Tibial artery (tissue), 4 donors: Measurements from ENCODE around the gene C2CD5.
"Not testable (repeated sequence)": the region's sequence is repeated elsewhere in the genome, so short reads cannot be mapped to it uniquely, and the experiment has no call there.

Source experiments
- DNase-seq, 2 donors: peaks; one replicate each; pipeline ENCODE4 v3.0.0-alpha.2; 2019
- H3K27ac ChIP-seq, 2 donors: fragments of 200-600 bp; sonication (generic) in 1 of 2; 1 replicate in 1 of 2; 2 replicates in 1 of 2; pipeline ENCODE4 v1.5.1; 2018 to 2019; ENCODE audit warnings: mild to moderate bottlenecking in 1 of 2
- H3K27me3 ChIP-seq, 2 donors: fragments of 200-600 bp; sonication (generic) in 1 of 2; one replicate each; pipeline versions ENCODE4 v1.5.1 to v1.6.0; 2016 to 2019
- H3K36me3 ChIP-seq, 3 donors: fragments of 200-600 bp; sonication (generic) in 2 of 3; one replicate each; pipeline ENCODE4 v1.5.1; 2016 to 2019; ENCODE audit warnings: mild to moderate bottlenecking in 2 of 3
- H3K4me1 ChIP-seq, 4 donors: fragments of 200-600 bp; sonication (generic) in 2 of 4; 1 replicate in 3 of 4; 2 replicates in 1 of 4; pipeline ENCODE4 v1.5.1; 2016 to 2019
- H3K4me3 ChIP-seq, 2 donors: fragments of 200-600 bp; sonication (generic) in 1 of 2; 1 replicate in 1 of 2; 2 replicates in 1 of 2; pipeline ENCODE4 v1.5.1; 2018 to 2019; ENCODE audit warnings: mild to moderate bottlenecking in 2 of 2
- H3K9me3 ChIP-seq, 3 donors: fragments of 200-600 bp; sonication (generic) in 1 of 3; one replicate each; pipeline ENCODE4 v1.5.1; 2016 to 2019
- intact Hi-C: fragments of 100-400 bp; cut with DNase I; formaldehyde crosslinking; loops from one replicate; pipeline ENCODE4 v1.15.0; 2023; ENCODE audit warnings: low total_unique reads
- TF ChIP-seq, protein P1 (sequence below), 2 experiments: fragments of 200-600 bp in 1 of 2; fragments of 450-650 bp in 1 of 2; IDR thresholded peaks; one replicate each; pipeline ENCODE4 v1.5.1; 2017 to 2019; ENCODE audit warnings: antibody characterized with exemption in 2 of 2, mild to moderate bottlenecking in 1 of 2, moderate library complexity in 1 of 2

C2CD5 gene

DNA sequence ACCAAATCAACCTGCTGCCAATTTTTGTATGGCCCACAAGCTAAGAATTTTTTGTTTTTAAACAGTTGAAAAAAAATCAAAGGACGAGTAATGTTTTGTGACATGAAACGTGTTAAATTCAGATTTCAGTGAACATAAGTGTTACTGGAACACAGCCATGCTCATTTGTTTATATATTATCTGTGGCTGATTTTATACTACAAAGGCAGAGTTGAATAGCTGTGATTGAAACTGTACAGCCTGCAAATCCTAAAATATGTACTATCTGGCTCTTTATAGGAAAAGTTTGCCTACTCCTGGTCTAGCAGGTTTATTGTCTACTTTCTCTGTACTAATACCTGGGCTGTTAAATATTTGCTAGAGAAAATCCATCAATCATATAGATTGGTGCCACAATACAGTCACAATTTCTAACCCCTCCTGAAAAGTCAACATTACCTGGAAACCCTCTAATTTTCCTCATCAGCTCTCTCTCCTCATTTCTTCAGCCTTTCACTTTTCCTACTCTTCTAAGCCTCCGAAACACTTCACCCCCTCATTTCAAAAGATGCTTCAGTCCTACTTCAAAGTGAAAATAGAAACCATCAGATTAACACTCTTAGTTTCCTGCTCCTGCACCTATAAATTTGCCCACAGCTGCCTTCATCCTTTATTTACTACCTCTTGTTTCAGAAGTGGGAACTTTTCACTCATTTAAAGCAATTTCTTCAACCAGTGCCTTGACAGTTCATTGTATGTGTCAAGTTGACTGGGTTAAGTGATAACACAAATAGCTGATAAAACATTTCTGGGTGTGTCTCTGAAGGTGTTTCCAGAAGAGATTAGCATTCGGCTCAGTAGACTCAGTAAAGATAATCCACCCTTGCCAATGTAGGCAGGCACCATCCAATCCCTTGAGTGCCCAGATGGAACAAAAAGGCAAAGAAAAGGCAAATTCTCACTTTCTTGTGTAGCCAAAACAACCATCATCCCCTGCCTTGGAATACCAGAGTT is 18.0 kb upstream of the C2CD5 start:
- DNase-seq = no peak
- Histone ChIP-seq H3K27ac (no peak overlapping the region), H3K9me3 (no peaks in the 10 kb centered on the region), H3K4me1 (no peaks in the 10 kb centered on the region), H3K36me3 (no peaks in the 10 kb centered on the region), H3K27me3 (no peaks in the 10 kb centered on the region), H3K4me3 (no peak overlapping the region)
- TF ChIP-seq, protein P1, sequence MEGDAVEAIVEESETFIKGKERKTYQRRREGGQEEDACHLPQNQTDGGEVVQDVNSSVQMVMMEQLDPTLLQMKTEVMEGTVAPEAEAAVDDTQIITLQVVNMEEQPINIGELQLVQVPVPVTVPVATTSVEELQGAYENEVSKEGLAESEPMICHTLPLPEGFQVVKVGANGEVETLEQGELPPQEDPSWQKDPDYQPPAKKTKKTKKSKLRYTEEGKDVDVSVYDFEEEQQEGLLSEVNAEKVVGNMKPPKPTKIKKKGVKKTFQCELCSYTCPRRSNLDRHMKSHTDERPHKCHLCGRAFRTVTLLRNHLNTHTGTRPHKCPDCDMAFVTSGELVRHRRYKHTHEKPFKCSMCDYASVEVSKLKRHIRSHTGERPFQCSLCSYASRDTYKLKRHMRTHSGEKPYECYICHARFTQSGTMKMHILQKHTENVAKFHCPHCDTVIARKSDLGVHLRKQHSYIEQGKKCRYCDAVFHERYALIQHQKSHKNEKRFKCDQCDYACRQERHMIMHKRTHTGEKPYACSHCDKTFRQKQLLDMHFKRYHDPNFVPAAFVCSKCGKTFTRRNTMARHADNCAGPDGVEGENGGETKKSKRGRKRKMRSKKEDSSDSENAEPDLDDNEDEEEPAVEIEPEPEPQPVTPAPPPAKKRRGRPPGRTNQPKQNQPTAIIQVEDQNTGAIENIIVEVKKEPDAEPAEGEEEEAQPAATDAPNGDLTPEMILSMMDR (IDR thresholded peaks at IDR 0.05) = no peak
- intact Hi-C loops = no loop called here

DNA sequence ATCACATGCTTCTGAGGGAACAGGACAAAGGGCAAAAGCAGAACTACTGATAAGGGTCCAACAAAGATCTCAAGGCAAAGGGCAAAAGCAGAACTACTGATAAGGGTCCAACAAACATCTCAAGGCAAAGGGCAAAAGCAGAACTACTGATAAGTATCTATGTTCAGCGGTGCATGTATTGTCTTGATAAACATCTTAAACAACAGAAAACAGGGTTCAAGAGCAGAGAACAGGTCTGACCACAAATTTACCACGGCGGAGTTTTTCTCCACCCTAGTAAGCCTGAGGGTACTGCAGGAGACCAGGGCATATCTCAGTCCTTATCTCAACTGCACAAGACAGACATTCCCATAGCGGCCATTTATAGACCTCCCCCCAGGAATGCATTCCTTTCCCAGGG is 10.4 kb upstream of the C2CD5 start:
- H3K9me3 ChIP-seq, intact Hi-C loops, H3K36me3 ChIP-seq, H3K4me3 ChIP-seq, H3K27me3 ChIP-seq, DNase-seq, H3K4me1 ChIP-seq, H3K27ac ChIP-seq: not testable (repeated sequence)

DNA sequence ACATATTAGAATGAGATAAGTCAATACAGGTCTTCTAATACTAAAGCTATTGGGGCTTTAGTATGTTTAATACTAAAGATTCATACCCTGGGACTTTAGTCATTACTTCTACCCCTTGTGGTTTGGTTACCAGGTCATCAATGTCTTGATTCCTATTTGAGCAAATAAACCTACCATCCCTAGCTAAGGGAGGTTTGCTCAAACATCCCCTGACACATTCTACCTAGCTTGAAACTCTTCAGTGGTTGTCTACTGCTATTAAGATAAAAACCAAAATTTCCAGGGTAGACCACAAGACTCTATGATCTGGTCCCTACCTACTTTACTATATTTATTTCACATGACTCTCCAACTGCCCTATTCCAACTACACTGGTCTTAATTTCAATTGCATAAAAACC is 7.3 kb upstream of the C2CD5 start:
- TF ChIP-seq, protein P1 (IDR thresholded peaks at IDR 0.05) = no peak
- no peak for DNase-seq
- Histone ChIP-seq H3K4me3 (no peak overlapping the region), H3K4me1 (no peaks in the 10 kb centered on the region), H3K9me3 (peaks cover 0 to 8% (median 4%) of the 10 kb centered on the region in 3 donors), H3K27me3 (peaks cover 0 to 4% of the 10 kb centered on the region in 2 donors), H3K27ac (no peak overlapping the region), H3K36me3 (no peaks in the 10 kb centered on the region)
- intact Hi-C loops = no loop called here

DNA sequence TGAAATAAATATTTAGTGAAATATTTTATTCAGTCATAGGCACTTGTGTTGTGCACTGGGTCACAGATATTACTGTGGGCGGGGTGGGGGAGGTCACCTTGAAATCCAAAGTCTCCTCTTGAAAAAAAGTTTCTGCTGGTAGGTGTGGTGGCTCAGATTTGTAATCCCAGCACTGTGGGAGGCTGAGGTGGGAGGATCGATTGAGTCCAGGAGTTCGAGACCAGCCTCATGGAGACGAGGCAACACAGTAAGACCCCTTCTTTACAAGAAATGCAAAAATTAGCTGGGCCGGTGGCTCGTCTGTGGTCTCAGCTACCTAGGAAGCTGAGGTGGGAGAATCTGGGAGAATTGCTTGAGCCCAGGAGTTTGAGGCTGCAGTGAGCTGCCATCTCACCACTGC is 913 bp upstream of the C2CD5 start:
- Histone ChIP-seq H3K9me3 (no peaks in the 10 kb centered on the region), H3K36me3 (no peaks in the 10 kb centered on the region), H3K27me3 (peaks cover 0 to 4% of the 10 kb centered on the region in 2 donors), H3K4me3 (no peak overlapping the region), H3K27ac (no peak overlapping the region), H3K4me1 (peaks cover 0 to 24% (median 13%) of the 10 kb centered on the region in 4 donors)
- no peak for DNase-seq
- intact Hi-C loops = no loop called here
- TF ChIP-seq, protein P1 (IDR thresholded peaks at IDR 0.05) = no peak

DNA sequence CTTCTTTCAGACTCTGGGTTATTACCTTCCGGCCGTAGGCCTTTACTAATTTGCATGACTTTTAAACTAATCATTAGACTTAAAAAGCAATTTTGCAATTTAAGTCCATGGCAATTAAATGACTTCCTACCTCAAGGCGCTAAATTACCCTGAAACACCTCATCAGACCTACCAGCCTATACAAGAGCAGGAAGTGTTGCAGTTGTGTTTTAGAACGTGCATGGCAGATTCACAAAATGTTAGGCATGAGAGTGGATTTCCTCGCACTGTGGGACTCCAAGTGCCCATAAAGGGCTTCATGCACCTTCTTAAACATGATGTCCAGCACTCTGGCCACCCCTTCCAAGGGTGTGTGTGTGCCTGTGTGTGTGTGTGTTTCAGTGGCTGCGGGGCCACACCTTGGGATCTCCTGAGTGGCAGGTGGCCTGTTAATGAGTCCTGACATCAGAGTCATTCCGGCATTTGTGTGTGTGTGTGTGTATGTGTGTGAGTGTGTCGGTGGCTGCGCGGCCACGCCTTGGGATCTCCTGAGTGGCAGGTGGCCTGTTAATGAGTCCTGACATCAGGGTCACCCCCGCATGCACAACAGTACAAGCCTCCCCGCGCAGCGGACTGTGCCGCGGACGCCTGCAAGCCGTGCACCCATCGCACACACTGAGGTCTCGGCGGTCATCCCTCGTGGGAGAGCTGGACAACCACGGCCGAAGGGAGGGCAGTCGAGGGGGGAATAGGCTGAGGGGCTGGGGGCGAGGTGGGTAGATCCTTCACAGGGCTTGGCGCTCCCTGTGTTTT is 900 bp downstream of the C2CD5 start:
- peak in 1 of 2 donors; percentile 41 for DNase-seq
- peak overlapping the region; percentile 89 to 90 for H3K27ac ChIP-seq
- no peaks in the 10 kb centered on the region for H3K36me3 ChIP-seq
- intact Hi-C loops = loop anchor here (5.0 kb wide), 1 partner anchor 84 kb away; the partner anchor contains the start of gene ETNK1
- no peaks in the 10 kb centered on the region for H3K9me3 ChIP-seq
- TF ChIP-seq, protein P1 (IDR thresholded peaks at IDR 0.05) = no peak
- H3K4me1 ChIP-seq = peaks cover 0 to 29% (median 13%) of the 10 kb centered on the region in 4 donors
- H3K27me3 ChIP-seq = no peaks in the 10 kb centered on the region
- H3K4me3 ChIP-seq = peak overlapping the region; percentile 84 to 91
